ENCODE measurements around the gene DCTN2. TPM values are rescaled to one million over a fixed set of nuclear protein-coding genes. Genes with fewer than 3 reads are reported as not detected.
A peak's percentile ranks its signal among the peaks of the same experiment; 100 is the strongest.

DCTN2 gene
- total RNA-seq, 4 donors from 2014 or later, result 161 to 243 (median 202) TPM

DNA sequence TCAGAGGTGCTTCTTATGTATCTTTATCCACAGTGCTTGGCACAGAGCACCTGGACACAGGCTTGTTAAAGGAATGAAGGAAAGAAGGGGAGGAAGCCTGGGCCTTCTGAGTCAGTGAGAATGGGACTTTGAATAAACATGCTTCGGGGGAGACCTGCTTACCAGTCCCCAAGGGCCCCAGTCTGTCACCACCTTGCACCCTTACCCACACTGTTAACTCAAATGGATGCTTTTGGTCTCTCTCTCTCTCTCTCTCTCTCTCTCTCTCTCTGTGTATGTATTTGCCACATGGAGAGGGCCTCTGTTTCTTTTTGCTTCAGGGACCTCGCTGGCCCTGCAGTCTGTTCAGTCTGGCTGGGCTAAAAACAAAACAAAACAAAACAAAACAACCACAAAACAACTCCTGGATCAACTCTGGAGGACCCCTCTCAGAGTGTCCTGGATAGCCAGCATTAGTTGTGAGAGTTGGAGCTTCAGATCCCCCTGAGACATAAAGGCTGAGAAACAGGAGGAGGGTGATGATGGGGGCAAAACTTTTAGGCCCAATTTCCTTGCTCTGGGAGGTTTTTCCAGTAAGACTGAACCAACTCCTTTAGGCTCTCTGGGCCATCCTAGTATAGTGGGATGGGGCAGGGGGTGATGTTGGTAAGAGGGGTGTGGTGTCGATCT lies 4.8 kb upstream of the DCTN2 start:
- intact Hi-C loops (cut with DNase I), result no loop called here
- WGBS, result 94% methylated on average over 3 of the region's 3 CpGs
- no peak overlapping the region for H3K27ac ChIP-seq (replicated peaks in 1 of 4)

DNA sequence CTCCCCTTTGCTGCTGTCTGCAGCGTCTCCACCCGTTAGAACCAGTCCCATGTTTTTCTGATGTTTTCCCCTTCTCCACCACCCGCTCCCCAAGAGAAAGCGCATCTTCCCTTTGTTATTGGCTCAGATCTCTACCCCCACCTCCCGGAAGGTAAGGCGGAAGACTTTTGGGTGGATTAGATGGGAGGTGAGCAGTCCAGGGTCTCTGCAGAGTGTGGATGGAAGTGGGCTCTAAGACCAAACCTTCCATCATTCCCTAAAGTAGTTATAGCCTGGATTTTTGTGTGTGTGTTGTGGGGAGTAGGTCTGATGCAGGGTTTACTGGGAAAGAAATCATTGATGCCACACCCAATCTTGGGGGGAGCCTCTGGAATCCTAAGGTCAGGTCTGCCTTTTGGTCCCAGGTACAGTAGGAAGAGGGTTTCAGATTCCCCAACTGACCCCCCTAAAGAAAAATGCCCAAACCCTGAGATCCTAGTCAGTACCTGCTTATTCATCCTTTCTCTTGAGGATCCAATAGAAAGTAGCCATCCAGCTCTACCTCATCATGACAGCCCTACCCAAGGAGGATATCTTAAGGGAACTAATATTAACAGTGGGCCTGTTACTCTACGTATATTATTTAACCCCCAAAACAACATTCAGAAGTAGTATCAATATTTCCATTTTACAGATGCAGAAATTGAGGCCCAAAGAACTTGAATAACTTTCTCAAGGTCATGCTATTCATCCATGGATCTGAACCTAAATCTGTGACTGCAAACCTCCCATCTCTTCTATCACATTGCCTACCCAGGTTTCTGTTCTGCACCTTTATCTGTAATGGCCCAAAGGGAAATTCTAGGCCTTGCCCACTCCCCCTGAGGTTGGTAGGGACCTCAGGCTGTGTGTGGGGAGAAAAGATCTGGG lies 3.9 kb upstream of the DCTN2 start:
- Histone ChIP-seq H3K4me3 (peak overlapping the region; percentile 54 to 65 (median 56)), H3K4me1 (peaks cover 20 to 26% (median 24%) of the 10 kb centered on the region in 4 donors), H3K27ac (replicated peaks in 1 of 4) (no peak overlapping the region), H3K36me3 (no peaks in the 10 kb centered on the region), H3K27me3 (peaks cover 0 to 27% (median 3%) of the 10 kb centered on the region in 4 donors), H3K9me3 (no peaks in the 10 kb centered on the region)
- TF ChIP-seq POLR2A (IDR thresholded peaks at IDR 0.05; ENCODE audit: low read depth), result no peak
- no peak for TF ChIP-seq POLR2AphosphoS5 (IDR thresholded peaks at IDR 0.05)
- no peak for TF ChIP-seq EP300 (IDR thresholded peaks at IDR 0.05)
- TF ChIP-seq, protein P1, sequence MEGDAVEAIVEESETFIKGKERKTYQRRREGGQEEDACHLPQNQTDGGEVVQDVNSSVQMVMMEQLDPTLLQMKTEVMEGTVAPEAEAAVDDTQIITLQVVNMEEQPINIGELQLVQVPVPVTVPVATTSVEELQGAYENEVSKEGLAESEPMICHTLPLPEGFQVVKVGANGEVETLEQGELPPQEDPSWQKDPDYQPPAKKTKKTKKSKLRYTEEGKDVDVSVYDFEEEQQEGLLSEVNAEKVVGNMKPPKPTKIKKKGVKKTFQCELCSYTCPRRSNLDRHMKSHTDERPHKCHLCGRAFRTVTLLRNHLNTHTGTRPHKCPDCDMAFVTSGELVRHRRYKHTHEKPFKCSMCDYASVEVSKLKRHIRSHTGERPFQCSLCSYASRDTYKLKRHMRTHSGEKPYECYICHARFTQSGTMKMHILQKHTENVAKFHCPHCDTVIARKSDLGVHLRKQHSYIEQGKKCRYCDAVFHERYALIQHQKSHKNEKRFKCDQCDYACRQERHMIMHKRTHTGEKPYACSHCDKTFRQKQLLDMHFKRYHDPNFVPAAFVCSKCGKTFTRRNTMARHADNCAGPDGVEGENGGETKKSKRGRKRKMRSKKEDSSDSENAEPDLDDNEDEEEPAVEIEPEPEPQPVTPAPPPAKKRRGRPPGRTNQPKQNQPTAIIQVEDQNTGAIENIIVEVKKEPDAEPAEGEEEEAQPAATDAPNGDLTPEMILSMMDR (IDR thresholded peaks at IDR 0.05), result no peak
- intact Hi-C loops (cut with DNase I), result no loop called here
- DNase-seq (ENCODE audit: extremely low spot score), result no peak
- WGBS, result 59% methylated on average over 7 of the region's 7 CpGs

More for the DNA sequence above, 4.8 kb upstream of the DCTN2 start:
- Histone ChIP-seq H3K4me3 (no peak overlapping the region), H3K36me3 (no peaks in the 10 kb centered on the region), H3K4me1 (peaks cover 15 to 21% (median 18%) of the 10 kb centered on the region in 4 donors), H3K9me3 (no peaks in the 10 kb centered on the region), H3K27me3 (peaks cover 0 to 27% (median 3%) of the 10 kb centered on the region in 4 donors)
- no peak for DNase-seq (ENCODE audit: extremely low spot score)
- TF ChIP-seq EP300 (IDR thresholded peaks at IDR 0.05), result no peak
- TF ChIP-seq POLR2A (IDR thresholded peaks at IDR 0.05; ENCODE audit: low read depth), result no peak
- TF ChIP-seq, protein P1 (IDR thresholded peaks at IDR 0.05), result no peak
- TF ChIP-seq POLR2AphosphoS5 (IDR thresholded peaks at IDR 0.05), result no peak

DNA sequence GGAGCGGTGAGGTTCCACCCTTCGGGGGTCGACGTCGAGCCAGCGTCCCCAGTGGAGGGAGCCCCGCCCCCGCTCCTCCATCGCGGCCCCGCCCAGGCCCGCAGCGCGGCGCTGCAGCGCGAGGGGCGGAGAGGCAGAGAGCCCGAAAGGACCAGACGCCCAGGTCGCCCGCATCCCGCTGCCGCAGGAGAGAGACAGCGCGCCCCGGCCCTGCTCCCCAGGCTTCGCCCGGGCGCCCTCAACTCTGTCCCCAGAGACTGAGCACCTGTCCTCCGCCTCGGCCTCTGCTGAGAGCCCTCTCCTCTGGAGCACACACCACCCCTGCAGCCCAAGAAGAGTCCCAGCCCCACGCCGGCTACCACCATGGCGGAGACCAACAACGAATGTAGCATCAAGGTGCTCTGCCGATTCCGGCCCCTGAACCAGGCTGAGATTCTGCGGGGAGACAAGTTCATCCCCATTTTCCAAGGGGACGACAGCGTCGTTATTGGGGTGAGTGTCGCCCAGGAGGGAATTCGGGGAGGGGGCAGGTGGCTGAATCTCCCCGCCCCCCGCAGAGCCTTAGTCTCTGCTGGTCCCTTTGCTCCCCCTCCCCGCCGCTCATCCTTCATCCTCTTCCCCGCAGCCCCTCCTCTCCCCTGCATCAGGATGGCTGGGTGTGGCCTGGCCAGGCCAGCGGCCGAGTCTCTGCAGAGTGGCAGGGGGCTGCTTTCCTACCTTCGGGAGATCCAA lies 3.1 kb upstream of the DCTN2 start, which contains the start of gene KIF5A:
Gene KIF5A, plus strand, starts transcription at position 136 of the 732 bp plus-strand sequence. Its CDS starts 228 bp downstream, at position 364.
- no peak for DNase-seq (ENCODE audit: extremely low spot score)
- WGBS, result 27% methylated on average over 5 of the region's 52 CpGs

More for the DNA sequence above, 3.1 kb upstream of the DCTN2 start, which contains the start of gene KIF5A:
- Histone ChIP-seq H3K4me1 (peaks cover 28 to 34% (median 32%) of the 10 kb centered on the region in 4 donors), H3K27ac (replicated peaks in 1 of 4) (peak within 1 kb of the TSS in 2 of 4 donors; percentile 16 to 45), H3K36me3 (no peaks in the 10 kb centered on the region), H3K4me3 (peak within 1 kb of the TSS; percentile 54 to 65 (median 56)), H3K9me3 (no peaks in the 10 kb centered on the region), H3K27me3 (peaks cover 0 to 27% (median 3%) of the 10 kb centered on the region in 4 donors)
- TF ChIP-seq, protein P1 (IDR thresholded peaks at IDR 0.05), result peak in 2 of 3 experiments; percentile 4 to 13
- TF ChIP-seq EP300 (IDR thresholded peaks at IDR 0.05) (no peak), POLR2A (IDR thresholded peaks at IDR 0.05; ENCODE audit: low read depth) (no peak), POLR2AphosphoS5 (IDR thresholded peaks at IDR 0.05) (peak; percentile 33 to 49)
- intact Hi-C loops (cut with DNase I), result loop anchor here (2.0 kb wide), 1 partner anchor 89 kb away; no protein-coding TSS in a partner anchor
